Keratinocyte (primary cell): Measurements from ENCODE around the gene FAM83D. TPM values are rescaled to one million over a fixed set of nuclear protein-coding genes. Genes with fewer than 3 reads are reported as not detected.

Experiments
- DNase-seq: peaks from one replicate; pipeline ENCODE4 v3.0.0-alpha.2; 2011; ENCODE audit warnings: low read depth, missing footprints, low spot score
- FAIRE-seq: peaks from 2 replicates; lab custom pipeline; 2011; peaks lifted over from hg19 to GRCh38; lab: Jason Lieb, UNC
- H2AFZ ChIP-seq: 2 replicates; pipeline ENCODE4 v1.6.0; 2012; ENCODE audit warnings: low read length, control low read depth, inconsistent platforms; ENCODE audit not compliant: control insufficient read depth
- H3K27ac ChIP-seq: 2 replicates; pipeline ENCODE4 v1.5.1; 2011; ENCODE audit warnings: low read length; ENCODE audit not compliant: control insufficient read depth, insufficient read depth
- H3K27me3 ChIP-seq: 3 replicates; pipeline ENCODE4 v1.6.0; 2011; ENCODE audit warnings: low read length; ENCODE audit not compliant: control insufficient read depth, insufficient read depth; ENCODE audit errors: extremely low read depth
- H3K36me3 ChIP-seq, 2 experiments: 2 replicates in 1 of 2; 3 replicates in 1 of 2; pipeline ENCODE4 v1.5.1; 2011; ENCODE audit warnings: low read length in 2 of 2, mild to moderate bottlenecking in 1 of 2; ENCODE audit not compliant: control insufficient read depth in 2 of 2, insufficient read depth in 2 of 2; ENCODE audit errors: extremely low read depth in 1 of 2
- H3K4me1 ChIP-seq: 3 replicates; pipeline ENCODE4 v1.5.1; 2011; ENCODE audit warnings: low read length; ENCODE audit not compliant: control insufficient read depth, insufficient read depth; ENCODE audit errors: extremely low read depth
- H3K4me2 ChIP-seq: 3 replicates; pipeline ENCODE4 v1.6.0; 2011; ENCODE audit warnings: low read depth, low read length; ENCODE audit not compliant: control insufficient read depth, insufficient read depth; ENCODE audit errors: extremely low read depth
- H3K4me3 ChIP-seq, 3 experiments: fragments of 200-600 bp in 1 of 3; sonication (generic) in 1 of 3; 2 replicates in 2 of 3; 3 replicates in 1 of 3; pipeline ENCODE4 v1.5.1; 2011 to 2016; ENCODE audit warnings: low read length in 3 of 3, mild to moderate bottlenecking in 3 of 3, control low read depth in 2 of 3, inconsistent platforms in 1 of 3, low read depth in 1 of 3, mixed read lengths in 1 of 3, mixed run types in 1 of 3, moderate library complexity in 1 of 3; ENCODE audit not compliant: control insufficient read depth in 2 of 3, insufficient read depth in 2 of 3; ENCODE audit errors: extremely low read depth in 1 of 3
- H3K79me2 ChIP-seq: 2 replicates; pipeline ENCODE4 v1.6.0; 2012; ENCODE audit warnings: low read length; ENCODE audit not compliant: control insufficient read depth, insufficient read depth
- H3K9ac ChIP-seq: 3 replicates; pipeline ENCODE4 v1.6.0; 2011; ENCODE audit warnings: low read length; ENCODE audit not compliant: control insufficient read depth, insufficient read depth; ENCODE audit errors: extremely low read depth
- H3K9me1 ChIP-seq: 3 replicates; pipeline ENCODE4 v1.6.0; 2011; ENCODE audit warnings: low read length; ENCODE audit not compliant: control insufficient read depth, insufficient read depth; ENCODE audit errors: extremely low read depth
- H3K9me3 ChIP-seq: 2 replicates; pipeline ENCODE4 v1.5.1; 2012; ENCODE audit warnings: low read depth, low read length; ENCODE audit not compliant: control insufficient read depth
- H4K20me1 ChIP-seq: 3 replicates; pipeline ENCODE4 v1.6.0; 2011; ENCODE audit warnings: low read length; ENCODE audit not compliant: control insufficient read depth, insufficient read depth; ENCODE audit errors: extremely low read depth
- CTCF ChIP-seq, 3 experiments: IDR thresholded peaks in 1 of 3; conservative IDR thresholded peaks in 1 of 3; optimal IDR thresholded peaks in 1 of 3; 2 replicates in 2 of 3; 3 replicates in 1 of 3; pipeline versions ENCODE3 to v1.5.1; 2011; ENCODE audit warnings: low read length in 3 of 3, mild to moderate bottlenecking in 3 of 3, moderate library complexity in 2 of 3, control low read depth in 1 of 3, inconsistent platforms in 1 of 3; ENCODE audit not compliant: insufficient read depth in 2 of 3; ENCODE audit errors: extremely low read depth in 1 of 3
- EZH2 ChIP-seq: IDR thresholded peaks from one replicate; pipeline ENCODE4 v1.6.1; 2012; ENCODE audit warnings: inconsistent platforms, mild to moderate bottlenecking, low read length, moderate library complexity
- dilution Hi-C: fragments of 300-500 bp; cut with MboI; formaldehyde crosslinking; loops from one replicate; pipeline ENCODE4 v1.7.0; 2020; ENCODE audit warnings: low sequenced_read_pairs; ENCODE audit not compliant: extremely low pct_ligation_motif_present
- polyA plus RNA-seq, 5 experiments: library from polyadenylated mRNA; depleted of rRNA in 3 of 5; stranded (reverse) in 3 of 5; stranded (forward) in 1 of 5; unstranded in 1 of 5; fragments of >200 nt; gene quantifications; 1 replicate in 1 of 5; 2 replicates in 3 of 5; 3 replicates in 1 of 5; pipeline versions ENCODE4 v1.2.1 to v1.2.3, GENCODE V29; 2011 to 2012; ENCODE audit warnings: missing spikeins in 2 of 5, low read depth in 1 of 5, low replicate concordance in 1 of 5

Gene FAM83D
- polyA plus RNA-seq, 1 donor (not counting 4 experiments of a cell fraction or from before 2014, with no cell fraction given), result 32.1 TPM

GRCh38 chr20:38878866-38879265 lies 47.4 kb upstream of the FAM83D start:
- no peaks in the 10 kb centered on the region for H3K79me2 ChIP-seq
- no peak overlapping the region for H3K27ac ChIP-seq
- H4K20me1 ChIP-seq, result peaks cover 4% of the 10 kb centered on the region
- no peak for DNase-seq
- TF ChIP-seq EZH2 (no peak), CTCF (optimal IDR thresholded peaks at IDR 0.05 in 1 of 3, IDR thresholded peaks at IDR 0.05 in 1 of 3, conservative IDR thresholded peaks at IDR 0.05 in 1 of 3; ENCODE audit: extremely low read depth in 1 of 3, insufficient read depth in 2 of 3, low read length in 3 of 3) (no peak)
- no peaks in the 10 kb centered on the region for H3K9me1 ChIP-seq
- H3K4me2 ChIP-seq, result no peak overlapping the region
- no peak overlapping the region for H3K9ac ChIP-seq
- no peak for FAIRE-seq
- H3K4me1 ChIP-seq, result no peaks in the 10 kb centered on the region
- H3K4me3 ChIP-seq, result no peak overlapping the region
- H3K36me3 ChIP-seq, result no peaks in the 10 kb centered on the region
- no peak overlapping the region for H2AFZ ChIP-seq
- peaks cover 3% of the 10 kb centered on the region for H3K27me3 ChIP-seq
- dilution Hi-C loops, result no loop called here
- H3K9me3 ChIP-seq, result no peaks in the 10 kb centered on the region

GRCh38 chr20:38880952-38881735 lies 45.1 kb upstream of the FAM83D start:
- Histone ChIP-seq H3K9ac (no peak overlapping the region), H3K9me3 (no peaks in the 10 kb centered on the region), H2AFZ (no peak overlapping the region), H3K9me1 (no peaks in the 10 kb centered on the region), H3K4me1 (no peaks in the 10 kb centered on the region), H3K79me2 (no peaks in the 10 kb centered on the region), H3K4me2 (no peak overlapping the region), H4K20me1 (no peaks in the 10 kb centered on the region), H3K27ac (no peak overlapping the region), H3K36me3 (no peaks in the 10 kb centered on the region), H3K4me3 (no peak overlapping the region), H3K27me3 (peaks cover 3% of the 10 kb centered on the region)
- DNase-seq (no peak), FAIRE-seq (no peak)
- TF ChIP-seq EZH2 (no peak), CTCF (optimal IDR thresholded peaks at IDR 0.05 in 1 of 3, IDR thresholded peaks at IDR 0.05 in 1 of 3, conservative IDR thresholded peaks at IDR 0.05 in 1 of 3; ENCODE audit: extremely low read depth in 1 of 3, insufficient read depth in 2 of 3, low read length in 3 of 3) (no peak)
- dilution Hi-C loops, result no loop called here
